HuH-7 (cell line): ENCODE data around the gene NELFB.
A peak's percentile ranks its signal among the peaks of the same experiment; 100 is the strongest.

Source experiments
- DNase-seq: peaks from one replicate; pipeline ENCODE4 v3.0.0; 2011; ENCODE audit warnings: low spot score

NELFB gene

DNA sequence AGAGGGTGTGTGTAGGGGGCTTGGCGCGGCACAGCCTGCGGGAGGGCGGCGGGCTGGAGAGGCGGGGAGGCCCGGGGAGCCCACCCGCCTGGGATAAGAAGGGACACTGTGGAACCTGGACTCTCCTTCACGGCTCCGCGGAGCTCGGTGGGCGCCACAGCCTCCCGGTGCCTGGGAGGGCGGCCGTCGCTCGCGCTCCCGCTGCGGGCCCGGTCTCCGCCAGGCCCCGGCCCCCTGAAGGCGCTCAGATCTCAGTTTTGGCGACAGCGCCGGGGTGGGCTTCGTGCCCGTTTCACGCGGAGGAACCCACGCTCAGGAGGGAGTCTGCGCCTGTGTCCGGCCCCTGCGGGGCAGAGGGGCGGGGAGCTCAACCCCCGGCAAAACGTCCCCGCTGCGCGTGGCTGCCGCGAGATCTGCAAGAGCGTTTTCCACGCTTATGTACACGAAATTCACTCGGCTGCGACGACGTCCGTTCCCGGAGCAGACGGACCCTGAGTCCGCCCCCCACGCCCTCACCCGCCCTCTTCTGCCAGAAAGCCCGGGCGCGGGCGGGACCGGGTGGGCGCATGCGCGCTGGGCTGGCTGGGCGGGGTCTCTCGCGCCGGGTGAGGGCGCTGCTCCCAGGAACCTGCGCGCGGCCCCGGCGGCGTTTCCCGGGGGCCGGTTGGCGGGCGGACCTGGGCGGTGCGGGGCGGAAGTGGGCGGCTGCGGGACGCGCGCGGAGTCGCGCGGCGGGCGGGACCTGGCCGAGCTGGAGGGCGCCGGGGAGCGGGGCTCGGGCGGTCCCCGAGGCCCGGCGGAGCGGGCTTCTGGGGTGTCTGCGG is at the start of gene NELFB:
TSS of gene NELFB (plus strand) at position 704 of the 824 bp plus-strand sequence.
- peak; percentile 99 for DNase-seq

- no peak for DNase-seq
Measured at GRCh38 chr9:137206602-137207001, 48.5 kb upstream of the NELFB start.

DNA sequence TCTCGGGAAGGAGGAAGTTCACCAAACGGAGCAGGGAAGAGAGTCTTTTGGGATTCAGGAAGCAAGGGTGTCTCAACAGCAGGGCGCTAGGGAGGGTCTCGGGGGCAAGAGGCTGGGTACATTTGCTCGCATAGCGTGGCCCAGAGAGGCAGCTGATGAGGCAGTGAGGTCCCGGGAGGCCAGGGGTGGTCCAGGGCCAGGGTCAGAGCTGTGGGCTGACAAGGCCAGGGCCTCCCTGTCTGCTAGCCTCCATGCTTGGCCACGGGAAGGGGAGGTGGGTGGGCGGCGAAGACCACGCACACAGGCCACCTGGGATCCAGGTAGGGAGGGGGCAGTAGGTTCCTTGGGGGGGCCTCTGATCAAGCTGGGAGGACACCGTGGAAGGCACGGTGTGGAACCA is 43.6 kb upstream of the NELFB start:
- DNase-seq, result no peak

GRCh38 chr9:137212520-137212919 is 42.6 kb upstream of the NELFB start:
- DNase-seq, result no peak

DNA sequence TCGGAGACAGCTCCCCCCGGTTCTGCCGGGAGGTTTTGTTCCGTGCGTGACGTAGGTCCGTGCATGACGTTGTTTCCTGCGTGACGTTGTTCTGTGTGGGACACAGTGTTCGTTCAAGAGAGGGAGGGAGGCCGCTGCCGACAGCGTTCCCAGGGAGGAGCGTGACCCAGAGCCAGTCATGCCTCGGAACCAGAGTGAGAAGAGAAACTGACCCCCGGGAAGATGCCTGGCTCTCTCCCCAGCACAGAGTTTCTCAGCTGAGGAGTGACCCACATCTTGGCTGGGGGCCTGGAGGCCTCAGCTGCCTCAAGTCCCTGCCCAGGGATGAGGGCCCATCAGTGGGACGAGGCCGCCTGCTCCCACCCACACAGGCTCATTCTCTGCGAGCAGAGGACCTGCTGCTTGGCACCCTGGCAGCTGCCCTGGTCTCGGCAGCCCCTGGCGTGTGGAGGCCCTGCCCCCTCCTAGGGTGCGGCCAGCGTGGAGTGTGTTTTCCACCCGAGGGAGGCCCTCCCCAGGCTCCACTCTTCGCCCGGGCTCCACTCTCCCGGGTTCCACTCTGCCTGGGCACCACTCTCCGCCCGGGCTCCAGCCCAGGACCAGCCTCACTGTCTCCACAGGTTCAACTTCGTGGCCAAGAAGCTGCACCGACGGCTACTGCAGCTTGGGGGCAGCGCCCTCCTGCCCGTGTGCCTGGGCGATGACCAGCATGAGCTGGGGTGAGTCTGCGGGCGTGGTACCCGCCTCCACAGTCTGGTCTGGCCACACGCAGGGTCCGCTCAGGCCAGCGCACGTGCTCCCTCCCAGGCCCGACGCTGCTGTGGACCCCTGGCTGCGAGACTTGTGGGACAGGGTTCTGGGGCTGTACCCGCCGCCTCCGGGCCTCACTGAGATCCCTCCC is 41.7 kb upstream of the NELFB start:
- no peak for DNase-seq

GRCh38 chr9:137214620-137215019 is 40.5 kb upstream of the NELFB start:
- DNase-seq, result no peak

DNA sequence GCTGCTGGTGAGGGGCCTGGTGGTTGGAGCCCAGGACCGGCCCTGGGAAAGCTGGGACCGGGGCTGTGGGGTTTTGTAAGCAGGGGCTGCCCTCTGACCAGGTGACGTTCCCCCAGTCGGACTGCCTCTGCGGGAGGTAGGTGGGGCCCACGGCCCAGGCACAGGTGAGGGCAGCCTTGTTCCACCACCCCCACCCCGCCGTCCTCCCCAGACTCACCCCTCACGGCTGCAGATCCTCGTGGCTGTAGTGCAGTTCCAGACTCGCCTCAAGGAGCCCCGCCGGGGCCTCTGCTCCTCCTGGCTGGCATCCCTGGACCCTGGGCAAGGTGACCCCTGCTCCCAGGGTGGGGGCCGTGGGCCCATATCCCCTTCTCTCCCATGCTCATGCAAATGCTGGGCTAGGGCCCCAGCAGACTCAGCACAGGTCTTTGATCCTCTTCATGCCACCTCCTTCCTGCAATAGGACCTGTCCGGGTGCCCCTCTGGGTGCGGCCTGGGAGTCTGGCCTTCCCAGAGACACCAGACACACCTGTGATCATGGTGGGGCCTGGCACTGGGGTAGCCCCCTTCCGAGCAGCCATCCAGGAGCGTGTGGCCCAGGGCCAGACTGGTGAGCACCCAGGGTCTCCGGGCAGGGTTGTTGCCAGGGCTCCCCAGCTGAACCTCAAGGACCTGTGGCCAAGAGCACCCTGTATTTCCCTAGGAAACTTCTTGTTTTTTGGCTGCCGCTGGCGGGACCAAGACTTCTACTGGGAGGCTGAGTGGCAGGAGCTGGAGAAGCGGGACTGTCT is 39.7 kb upstream of the NELFB start:
- DNase-seq, result no peak

DNA sequence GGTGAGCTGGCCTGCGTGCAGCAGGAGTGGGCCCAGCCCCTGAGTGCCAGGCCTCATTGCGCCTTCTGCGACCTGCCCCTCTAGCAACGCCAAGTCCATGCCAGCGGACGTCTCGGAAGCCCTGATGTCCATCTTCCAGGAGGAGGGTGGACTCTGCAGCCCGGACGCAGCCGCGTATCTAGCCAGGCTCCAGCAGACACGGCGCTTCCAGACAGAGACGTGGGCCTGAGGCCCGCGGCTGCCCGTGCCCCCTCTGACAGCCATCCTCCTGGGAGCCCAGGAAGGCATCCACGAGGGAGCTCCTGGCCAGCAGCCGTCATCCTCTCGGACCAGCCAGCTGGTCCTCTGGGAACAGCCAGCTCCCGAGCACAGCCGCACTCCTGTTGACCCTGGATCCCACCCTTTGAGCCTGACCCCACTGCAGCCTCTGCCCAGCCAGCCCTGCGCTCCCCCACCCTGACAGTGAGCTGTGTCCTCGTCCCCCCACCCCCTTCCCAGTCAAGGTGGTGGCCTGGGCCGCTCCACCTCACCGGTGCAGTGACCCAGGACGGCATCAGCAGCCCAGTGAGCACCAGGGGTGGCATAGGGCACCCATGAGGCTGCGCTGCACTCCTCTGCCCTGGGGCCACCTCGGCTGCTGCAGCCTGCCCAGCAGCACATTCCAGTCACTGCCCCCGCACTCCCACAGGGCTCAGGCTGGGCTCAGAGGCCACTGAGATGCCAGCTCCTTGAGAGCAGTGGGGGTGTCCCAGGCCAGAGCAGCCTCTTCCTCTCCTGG is 38.8 kb upstream of the NELFB start:
- DNase-seq, result no peak

DNA sequence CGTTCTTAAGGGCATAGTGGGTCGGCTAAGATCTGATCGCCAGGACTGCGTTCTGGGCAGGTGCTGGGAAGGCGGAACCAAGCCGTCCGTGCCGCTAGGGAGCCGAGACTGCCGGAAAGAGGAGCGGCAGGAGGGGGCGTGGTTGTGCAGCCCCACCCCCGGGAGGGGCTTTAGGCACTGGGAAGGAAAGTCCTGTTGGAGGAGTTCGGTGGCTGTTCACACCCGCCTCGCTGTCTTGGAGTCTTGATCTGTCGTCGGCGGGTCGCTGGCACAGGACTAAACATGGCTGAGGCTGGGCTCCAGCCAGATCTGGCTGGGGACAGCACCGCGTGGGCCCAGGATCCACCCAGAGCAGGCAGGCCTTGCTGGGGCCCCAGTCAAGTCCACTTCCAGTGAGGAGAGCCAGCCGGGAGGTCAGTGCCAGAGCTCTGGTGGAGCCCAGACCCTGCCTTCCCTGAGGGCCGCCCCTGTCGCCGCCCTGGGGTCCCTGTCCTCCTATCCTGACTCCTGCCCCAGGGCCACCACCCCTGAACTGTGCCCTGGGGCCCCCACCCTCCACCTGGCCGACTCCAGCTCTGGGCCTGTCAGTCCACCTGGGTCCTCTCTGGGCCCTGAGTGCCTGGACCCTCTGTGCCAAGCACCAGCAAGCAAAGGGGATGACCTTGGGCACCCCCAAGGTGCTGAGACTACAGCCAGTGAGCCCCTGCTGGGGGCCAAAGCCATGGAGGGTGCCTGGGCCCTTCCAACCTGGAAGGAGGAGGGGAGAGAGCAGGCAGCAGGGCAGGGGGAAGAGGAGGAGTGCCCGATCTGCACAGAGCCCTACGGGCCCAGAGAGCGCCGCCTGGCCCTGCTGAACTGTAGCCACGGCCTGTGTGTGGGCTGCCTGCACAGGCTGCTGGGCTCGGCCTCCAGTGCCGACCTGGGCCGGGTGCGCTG is 37.6 kb upstream of the NELFB start:
- no peak for DNase-seq

DNA sequence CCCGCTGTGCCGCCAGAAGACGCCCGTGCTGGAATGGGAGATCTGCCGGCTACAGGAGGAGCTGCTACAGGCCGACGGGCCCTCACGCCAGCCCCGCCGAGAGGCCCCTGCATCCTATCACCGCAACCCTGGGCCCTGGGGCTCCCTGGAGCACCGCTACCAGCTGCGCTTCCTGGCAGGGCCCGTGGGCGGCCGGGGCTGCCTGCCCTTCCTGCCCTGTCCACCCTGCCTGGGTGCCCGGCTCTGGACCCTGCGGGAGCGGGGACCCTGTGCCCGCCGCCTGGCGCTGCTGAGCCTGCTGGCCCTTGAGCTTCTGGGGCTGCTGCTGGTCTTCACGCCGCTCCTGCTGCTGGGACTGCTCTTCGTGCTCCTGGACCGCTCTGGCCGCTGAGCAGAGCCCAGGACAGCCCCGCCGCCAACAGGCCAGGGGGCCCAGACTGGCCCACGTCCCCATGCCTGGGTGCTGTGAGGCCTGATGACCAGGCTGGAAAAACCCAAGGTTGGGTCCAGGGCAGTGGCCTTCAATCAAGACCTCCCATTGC is 36.8 kb upstream of the NELFB start:
- no peak for DNase-seq

DNA sequence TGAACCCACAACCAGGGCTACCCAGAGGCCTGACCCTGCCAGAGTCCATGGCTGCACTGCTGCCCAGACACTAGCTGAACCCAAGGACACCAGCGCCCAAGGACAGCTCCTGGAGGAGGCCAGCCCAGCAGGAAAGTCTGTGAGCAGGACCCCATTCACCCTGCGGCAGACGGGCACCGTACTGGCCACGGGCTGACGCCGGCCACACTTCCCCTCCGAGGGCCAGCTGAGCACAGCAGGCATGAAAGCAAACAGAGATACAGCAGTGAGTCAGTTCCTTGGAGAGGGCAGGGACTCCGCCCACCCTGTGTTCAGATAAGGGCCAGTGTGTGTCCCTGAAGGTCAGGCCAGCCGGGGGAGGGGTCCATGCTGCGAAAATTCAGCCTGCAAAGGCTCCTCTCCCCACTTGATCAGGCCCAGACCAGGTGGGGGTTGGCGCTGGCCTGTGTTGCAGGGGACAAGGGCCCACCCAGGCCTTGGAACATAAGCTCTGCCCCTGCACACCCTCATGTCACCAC is 36.3 kb upstream of the NELFB start:
- DNase-seq, result peak; percentile 80

- no peak for DNase-seq
Measured at GRCh38 chr9:137219757-137220316, 35.3 kb upstream of the NELFB start.

- DNase-seq, result no peak
Measured at GRCh38 chr9:137220317-137221094, 34.6 kb upstream of the NELFB start.

- no peak for DNase-seq
Measured at GRCh38 chr9:137221095-137221505, 34.0 kb upstream of the NELFB start.

- DNase-seq, result peak; percentile 68
Measured at GRCh38 chr9:137221506-137222111, 33.5 kb upstream of the NELFB start.

- DNase-seq, result peak; percentile 62
Measured at GRCh38 chr9:137222190-137223077, 32.7 kb upstream of the NELFB start, which contains the start of gene RNF208. Gene RNF208, minus strand, starts transcription at chr9:137222240. Its CDS starts 1,028 bp downstream, at chr9:137221212.
